ENCODE measurements around the gene PTPN5. TPM values are rescaled to one million over a fixed set of nuclear protein-coding genes. Genes with fewer than 3 reads are reported as not detected.
"Not testable (repeated sequence)": the region's sequence is repeated elsewhere in the genome, so short reads cannot be mapped to it uniquely, and the experiment has no call there.

Gene PTPN5
- 0.67 and 0.74 TPM in 2 replicates for polyA plus RNA-seq (2013)

DNA sequence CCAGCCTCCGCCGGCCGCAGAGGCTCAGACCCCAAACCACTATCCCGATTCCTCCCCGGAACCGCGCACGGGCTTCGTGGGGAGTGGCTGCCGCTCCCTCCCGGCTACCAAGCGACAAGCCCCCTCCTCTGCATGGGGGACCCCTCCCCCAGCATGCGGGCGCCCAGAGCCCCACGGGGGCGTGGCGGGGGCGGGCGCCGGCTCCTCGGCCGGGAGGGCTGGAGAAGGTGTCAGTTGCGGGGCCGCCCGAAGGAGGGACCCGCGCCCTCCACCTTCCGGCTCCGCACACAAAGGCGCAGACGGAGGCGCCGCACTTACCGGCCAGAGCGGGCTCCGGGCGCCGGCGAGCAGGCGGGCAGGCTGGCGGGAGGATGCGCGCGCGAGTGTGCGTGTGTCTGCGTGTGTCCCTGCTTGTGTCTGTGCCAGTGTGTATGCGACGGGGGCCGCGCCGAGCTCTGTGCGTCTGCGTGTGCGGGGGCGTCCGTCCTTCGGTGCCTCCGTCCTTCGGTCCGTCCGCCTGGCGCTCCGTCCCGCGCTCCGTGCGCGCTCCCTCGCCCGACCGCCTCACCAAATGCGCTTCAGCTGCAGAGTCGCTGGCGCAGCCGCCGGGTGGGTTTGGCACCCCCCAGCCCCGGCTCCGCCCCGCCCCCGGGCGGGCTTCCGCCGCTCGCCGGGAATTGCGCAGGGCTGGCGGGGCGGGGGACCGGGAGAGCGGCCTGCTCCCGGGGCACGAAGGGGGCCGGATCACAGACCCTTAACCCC is at the start of gene PTPN5:
PTPN5 (minus strand) TSS at position 592 of the 762 bp plus-strand sequence. CDS start 19,840 bp downstream, outside the sequence.
- H3K9me3 ChIP-seq (ENCODE audit: insufficient read depth, low read depth, low read length), result peaks cover 8% of the 10 kb centered on the region
- DNase-seq, result no peak
- H3K4me2 ChIP-seq (ENCODE audit: low read length), result peak within 1 kb of the TSS; percentile 78
- H3K27ac ChIP-seq (ENCODE audit: low read depth, low read length), result no peak within 1 kb of the TSS
- H3K4ac ChIP-seq (ENCODE audit: low read depth, low read length), result no peak within 1 kb of the TSS
- no peak within 1 kb of the TSS for H3K14ac ChIP-seq (ENCODE audit: low read length)
- H2BK120ac ChIP-seq (ENCODE audit: insufficient read depth, low read length, poor library complexity), result no peak within 1 kb of the TSS
- H2AFZ ChIP-seq (ENCODE audit: insufficient read depth, low read length, poor library complexity), result peak within 1 kb of the TSS; percentile 23
- peaks cover 37% of the 10 kb centered on the region for H3K27me3 ChIP-seq (ENCODE audit: insufficient read depth, low read length)
- no peak within 1 kb of the TSS for H4K8ac ChIP-seq (ENCODE audit: low read depth, low read length)
- H4K91ac ChIP-seq (ENCODE audit: low read depth, low read length), result no peak within 1 kb of the TSS
- H2BK12ac ChIP-seq (ENCODE audit: low read length), result no peak within 1 kb of the TSS
- WGBS (ENCODE audit: extremely low coverage, insufficient coverage, insufficient read length), result no CpG with 5 or more reads among the region's 94 CpGs
- no peaks in the 10 kb centered on the region for H3K79me2 ChIP-seq (ENCODE audit: control insufficient read depth, insufficient read depth, low read length, poor library complexity)
- H3K23ac ChIP-seq (ENCODE audit: low read length), result no peak within 1 kb of the TSS
- no peak within 1 kb of the TSS for H4K12ac ChIP-seq (ENCODE audit: low read depth, low read length)
- H3K18ac ChIP-seq (ENCODE audit: low read length), result no peak within 1 kb of the TSS
- peaks cover 12 to 14% of the 10 kb centered on the region in 2 experiments for H3K4me1 ChIP-seq (ENCODE audit: control insufficient read depth in 1 of 2, insufficient read depth in 2 of 2, low read length in 2 of 2)
- H3K9ac ChIP-seq (ENCODE audit: low read length), result no peak within 1 kb of the TSS
- H2BK5ac ChIP-seq (ENCODE audit: low read depth, low read length, poor library complexity), result no peak within 1 kb of the TSS
- H3K36me3 ChIP-seq (ENCODE audit: control insufficient read depth in 1 of 2, insufficient read depth in 2 of 2, low read length in 2 of 2), result no peaks in the 10 kb centered on the region
- H3K79me1 ChIP-seq (ENCODE audit: low read length), result no peaks in the 10 kb centered on the region
- H3K4me3 ChIP-seq (ENCODE audit: low read depth, low read length), result peak within 1 kb of the TSS; percentile 69
- no peak within 1 kb of the TSS for H2AK5ac ChIP-seq (ENCODE audit: low read length)

DNA sequence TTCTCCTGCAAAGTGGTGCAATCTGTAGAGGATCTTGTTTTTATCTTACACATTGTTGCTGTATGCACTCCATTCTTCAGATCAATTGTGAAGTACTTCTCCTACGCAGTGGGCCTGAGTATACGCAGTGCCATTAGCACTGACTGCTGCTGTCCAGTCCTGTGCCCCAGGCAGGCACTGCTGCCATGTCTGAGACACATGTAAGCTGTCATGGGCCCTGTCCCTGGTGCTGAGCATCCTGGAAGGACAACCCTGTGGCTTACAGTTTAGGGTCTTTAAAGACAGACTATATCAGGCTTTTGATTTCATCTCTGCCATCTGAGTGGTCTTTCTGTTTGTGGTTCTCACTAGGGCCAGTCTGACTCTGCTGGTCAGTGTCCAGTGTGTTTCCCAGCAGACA is 44.8 kb upstream of the PTPN5 start:
- H3K4me2 ChIP-seq (ENCODE audit: low read length), result no peak overlapping the region
- H3K4me1 ChIP-seq (ENCODE audit: control insufficient read depth in 1 of 2, insufficient read depth in 2 of 2, low read length in 2 of 2), result no peaks in the 10 kb centered on the region
- H2AFZ ChIP-seq (ENCODE audit: insufficient read depth, low read length, poor library complexity), result no peak overlapping the region
- no peak for DNase-seq
- no peak overlapping the region for H2BK5ac ChIP-seq (ENCODE audit: low read depth, low read length, poor library complexity)
- no peak overlapping the region for H3K4ac ChIP-seq (ENCODE audit: low read depth, low read length)
- no peak overlapping the region for H2AK5ac ChIP-seq (ENCODE audit: low read length)
- H4K8ac ChIP-seq (ENCODE audit: low read depth, low read length), result no peak overlapping the region
- no peaks in the 10 kb centered on the region for H3K36me3 ChIP-seq (ENCODE audit: control insufficient read depth in 1 of 2, insufficient read depth in 2 of 2, low read length in 2 of 2)
- no peak overlapping the region for H4K12ac ChIP-seq (ENCODE audit: low read depth, low read length)
- no peak overlapping the region for H3K27ac ChIP-seq (ENCODE audit: low read depth, low read length)
- H3K79me1 ChIP-seq (ENCODE audit: low read length), result no peaks in the 10 kb centered on the region
- H3K23ac ChIP-seq (ENCODE audit: low read length), result no peak overlapping the region
- H3K9me3 ChIP-seq (ENCODE audit: insufficient read depth, low read depth, low read length), result peaks cover 3% of the 10 kb centered on the region
- no peaks in the 10 kb centered on the region for H3K27me3 ChIP-seq (ENCODE audit: insufficient read depth, low read length)
- no peak overlapping the region for H3K9ac ChIP-seq (ENCODE audit: low read length)
- WGBS (ENCODE audit: extremely low coverage, insufficient coverage, insufficient read length), result no CpG with 5 or more reads among the region's 2 CpGs
- no peak overlapping the region for H2BK120ac ChIP-seq (ENCODE audit: insufficient read depth, low read length, poor library complexity)
- no peak overlapping the region for H2BK12ac ChIP-seq (ENCODE audit: low read length)
- no peak overlapping the region for H3K14ac ChIP-seq (ENCODE audit: low read length)
- no peak overlapping the region for H3K18ac ChIP-seq (ENCODE audit: low read length)
- no peaks in the 10 kb centered on the region for H3K79me2 ChIP-seq (ENCODE audit: control insufficient read depth, insufficient read depth, low read length, poor library complexity)
- H4K91ac ChIP-seq (ENCODE audit: low read depth, low read length), result no peak overlapping the region
- H3K4me3 ChIP-seq (ENCODE audit: low read depth, low read length), result no peak overlapping the region

DNA sequence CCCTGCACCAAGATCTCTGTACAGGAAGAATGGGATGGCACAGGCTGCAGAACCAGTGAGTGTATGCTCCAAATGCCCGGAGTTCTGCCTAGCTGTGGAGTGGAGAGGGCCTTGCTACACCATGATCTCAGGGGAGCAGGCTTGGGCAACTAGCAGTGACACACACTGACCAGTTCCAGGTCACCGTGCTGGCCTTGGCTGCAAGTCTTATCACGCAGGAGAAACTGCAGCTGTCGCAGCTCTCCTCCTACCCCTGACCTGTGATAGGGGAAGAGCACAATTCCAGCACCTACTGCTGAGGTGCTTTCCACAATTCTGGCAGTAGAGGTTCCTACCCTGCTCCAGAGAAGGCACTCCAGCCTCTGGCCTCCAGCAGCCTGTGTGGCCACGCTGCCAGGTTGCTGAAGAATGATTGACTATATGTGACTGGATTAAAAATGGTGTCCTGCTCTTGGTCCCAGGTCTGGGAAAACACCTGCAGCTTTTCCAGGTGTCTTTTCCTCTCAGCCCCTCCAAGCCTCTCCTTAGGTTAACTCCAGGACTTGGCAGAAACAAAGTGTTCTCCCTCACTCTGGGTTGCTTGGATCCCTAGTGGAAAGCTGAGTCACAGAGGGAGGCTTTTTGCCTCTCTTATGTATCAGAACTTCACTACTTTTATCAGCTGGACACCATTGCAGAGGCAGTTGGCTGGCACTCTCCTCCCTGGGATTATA is 43.3 kb upstream of the PTPN5 start:
- Histone ChIP-seq H2AFZ (ENCODE audit: insufficient read depth, low read length, poor library complexity) (no peak overlapping the region), H3K4me1 (ENCODE audit: control insufficient read depth in 1 of 2, insufficient read depth in 2 of 2, low read length in 2 of 2) (no peaks in the 10 kb centered on the region), H4K12ac (ENCODE audit: low read depth, low read length) (no peak overlapping the region), H4K8ac (ENCODE audit: low read depth, low read length) (no peak overlapping the region), H3K36me3 (ENCODE audit: control insufficient read depth in 1 of 2, insufficient read depth in 2 of 2, low read length in 2 of 2) (no peaks in the 10 kb centered on the region), H3K27me3 (ENCODE audit: insufficient read depth, low read length) (no peaks in the 10 kb centered on the region), H3K79me1 (ENCODE audit: low read length) (no peaks in the 10 kb centered on the region), H2AK5ac (ENCODE audit: low read length) (no peak overlapping the region), H3K79me2 (ENCODE audit: control insufficient read depth, insufficient read depth, low read length, poor library complexity) (no peaks in the 10 kb centered on the region), H3K4ac (ENCODE audit: low read depth, low read length) (no peak overlapping the region), H3K9ac (ENCODE audit: low read length) (no peak overlapping the region), H2BK12ac (ENCODE audit: low read length) (no peak overlapping the region), H3K27ac (ENCODE audit: low read depth, low read length) (no peak overlapping the region), H3K18ac (ENCODE audit: low read length) (no peak overlapping the region), H3K23ac (ENCODE audit: low read length) (no peak overlapping the region), H2BK120ac (ENCODE audit: insufficient read depth, low read length, poor library complexity) (no peak overlapping the region), H3K4me3 (ENCODE audit: low read depth, low read length) (no peak overlapping the region), H3K4me2 (ENCODE audit: low read length) (no peak overlapping the region), H2BK5ac (ENCODE audit: low read depth, low read length, poor library complexity) (no peak overlapping the region), H4K91ac (ENCODE audit: low read depth, low read length) (no peak overlapping the region), H3K14ac (ENCODE audit: low read length) (no peak overlapping the region), H3K9me3 (ENCODE audit: insufficient read depth, low read depth, low read length) (no peaks in the 10 kb centered on the region)
- DNase-seq, result no peak
- WGBS (ENCODE audit: extremely low coverage, insufficient coverage, insufficient read length), result no CpG with 5 or more reads among the region's 5 CpGs

DNA sequence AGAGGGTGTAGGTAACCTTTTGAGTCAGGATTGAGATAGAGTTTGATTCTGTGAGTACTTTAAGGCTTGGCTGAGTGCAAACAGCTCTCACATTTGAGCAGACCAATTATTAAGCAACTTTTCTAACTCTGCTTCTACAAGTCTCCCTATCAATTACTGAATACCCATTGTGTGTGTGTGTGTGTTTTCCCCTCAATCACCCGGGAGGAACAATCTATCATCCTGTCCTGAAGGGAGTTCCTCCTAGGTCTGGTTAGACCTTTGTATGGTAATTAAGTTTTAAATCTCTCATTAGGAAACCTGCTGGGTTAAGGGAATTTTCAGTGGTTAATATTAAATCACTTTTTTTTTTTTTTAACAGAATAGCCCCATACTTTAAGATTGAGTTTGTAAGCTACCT is 28.6 kb upstream of the PTPN5 start:
- not testable (repeated sequence) for H3K9ac ChIP-seq (ENCODE audit: low read length); H3K4me3 ChIP-seq (ENCODE audit: low read depth, low read length)

More for the DNA sequence above, 28.6 kb upstream of the PTPN5 start:
- DNase-seq; H3K4me2 ChIP-seq (ENCODE audit: low read length); H2AFZ ChIP-seq (ENCODE audit: insufficient read depth, low read length, poor library complexity); H3K79me1 ChIP-seq (ENCODE audit: low read length); H2BK120ac ChIP-seq (ENCODE audit: insufficient read depth, low read length, poor library complexity); H3K27me3 ChIP-seq (ENCODE audit: insufficient read depth, low read length); H3K23ac ChIP-seq (ENCODE audit: low read length); H2BK12ac ChIP-seq (ENCODE audit: low read length); H3K36me3 ChIP-seq (ENCODE audit: control insufficient read depth in 1 of 2, insufficient read depth in 2 of 2, low read length in 2 of 2); H3K9me3 ChIP-seq (ENCODE audit: insufficient read depth, low read depth, low read length); H3K79me2 ChIP-seq (ENCODE audit: control insufficient read depth, insufficient read depth, low read length, poor library complexity); H3K14ac ChIP-seq (ENCODE audit: low read length); H4K91ac ChIP-seq (ENCODE audit: low read depth, low read length); H4K12ac ChIP-seq (ENCODE audit: low read depth, low read length); H2BK5ac ChIP-seq (ENCODE audit: low read depth, low read length, poor library complexity); H4K8ac ChIP-seq (ENCODE audit: low read depth, low read length); H3K18ac ChIP-seq (ENCODE audit: low read length); H2AK5ac ChIP-seq (ENCODE audit: low read length); H3K27ac ChIP-seq (ENCODE audit: low read depth, low read length); H3K4me1 ChIP-seq (ENCODE audit: control insufficient read depth in 1 of 2, insufficient read depth in 2 of 2, low read length in 2 of 2); H3K4ac ChIP-seq (ENCODE audit: low read depth, low read length): not testable (repeated sequence)
- WGBS (ENCODE audit: extremely low coverage, insufficient coverage, insufficient read length), result no CpG with 5 or more reads among the region's 1 CpG
